NOMO-1 treated with dmso at 0.1 percent for 144 hours (cell line): Measurements from ENCODE around the gene TAP1.
A peak's percentile ranks its signal among the peaks of the same experiment; 100 is the strongest.
"Not testable (repeated sequence)": the region's sequence is repeated elsewhere in the genome, so short reads cannot be mapped to it uniquely, and the experiment has no call there.

Source experiments
- DNase-seq: peaks from one replicate; lab custom pipeline; 2025; ENCODE audit not compliant: unreplicated experiment; lab: John Stamatoyannopoulos, UW

Gene TAP1

DNA sequence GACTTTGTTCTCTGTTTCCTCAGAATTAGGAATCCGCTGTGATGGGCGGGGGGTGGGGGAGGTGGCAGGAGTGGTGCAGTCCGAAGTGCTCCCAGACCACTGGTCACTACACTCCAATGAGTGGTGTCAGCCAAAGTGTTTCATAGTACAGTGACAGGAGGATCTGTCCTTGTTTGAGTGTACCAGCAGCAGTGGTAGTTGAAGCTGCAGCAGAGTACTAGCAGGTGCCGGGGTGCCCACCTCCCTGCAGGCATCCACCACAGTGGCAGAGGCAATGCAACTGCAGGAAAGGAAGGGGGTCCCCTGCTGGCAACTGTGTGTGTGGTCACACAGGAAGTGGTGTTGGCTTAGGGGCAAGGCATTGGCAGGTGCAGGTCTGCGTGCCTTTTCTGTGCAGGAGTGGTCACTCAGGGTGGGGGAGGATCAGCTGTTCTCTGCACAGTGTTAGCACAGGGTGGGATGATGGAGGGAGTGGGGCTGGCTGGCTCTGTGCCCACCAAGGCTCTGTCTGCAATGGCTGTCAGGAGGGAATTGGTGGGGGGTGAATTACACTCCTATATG, 46.4 kb downstream of the TAP1 start:
- DNase-seq: no peak

DNA sequence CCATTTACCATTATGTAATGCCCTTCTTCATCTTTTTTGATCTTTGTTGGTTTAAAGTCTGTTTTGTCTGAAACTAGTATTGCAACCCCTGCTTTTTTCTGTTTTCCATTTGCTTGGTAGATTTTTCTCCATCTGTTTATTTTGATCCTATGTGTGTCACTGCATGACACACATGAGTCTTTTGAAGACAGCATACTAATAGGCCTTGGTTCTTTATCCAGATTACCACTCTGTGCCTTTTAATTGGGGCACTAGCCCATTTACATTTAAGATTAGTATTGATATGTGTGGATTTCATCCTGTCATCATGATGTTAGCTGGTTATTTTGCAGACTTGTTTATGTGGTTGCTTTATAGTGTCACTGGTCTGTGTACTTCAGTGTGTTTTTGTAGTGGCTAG, 48.1 kb downstream of the TAP1 start:
- not testable (repeated sequence) for DNase-seq

- DNase-seq: no peak
Observed at GRCh38 chr6:32803416-32803815, 50.1 kb downstream of the TAP1 start.

- DNase-seq: no peak
Observed at GRCh38 chr6:32799740-32800139, 53.8 kb downstream of the TAP1 start.

GRCh38 chr6:32799168-32799567, 54.3 kb downstream of the TAP1 start:
- no peak for DNase-seq

- DNase-seq: peak; percentile 36
Observed at GRCh38 chr6:32796848-32797776, 56.4 kb downstream of the TAP1 start.
